Medulla oblongata (tissue), 1 donor: Measurements from ENCODE around the gene LGALS16.
"Not testable (repeated sequence)": the region's sequence is repeated elsewhere in the genome, so short reads cannot be mapped to it uniquely, and the experiment has no call there.

Experiments
- DNase-seq: peaks from one replicate; pipeline ENCODE4 v3.0.0-alpha.2; 2015; ENCODE audit errors: extremely low spot score

LGALS16 gene, protein sequence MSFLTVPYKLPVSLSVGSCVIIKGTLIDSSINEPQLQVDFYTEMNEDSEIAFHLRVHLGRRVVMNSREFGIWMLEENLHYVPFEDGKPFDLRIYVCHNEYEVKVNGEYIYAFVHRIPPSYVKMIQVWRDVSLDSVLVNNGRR

DNA sequence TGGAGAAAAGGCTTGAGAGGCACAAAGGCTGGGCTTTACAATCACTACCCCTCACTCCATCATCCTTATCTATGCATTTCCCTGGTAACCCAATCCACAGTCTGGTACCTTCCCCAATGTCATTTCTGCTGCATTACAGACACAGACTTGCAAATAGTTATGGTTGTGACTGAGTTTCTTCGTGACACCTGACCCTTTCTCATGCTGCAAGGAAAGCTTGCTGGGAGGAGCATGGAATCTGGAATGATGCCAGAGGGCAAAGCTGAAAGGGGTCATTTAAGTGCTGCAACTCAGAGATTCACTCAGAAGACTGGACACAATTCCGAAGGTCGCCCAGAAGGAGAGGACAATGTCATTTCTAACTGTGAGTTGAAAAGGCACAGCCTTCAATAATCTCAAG, at the start of gene LGALS16:
Gene LGALS16 (plus strand): TSS at position 301 of the 400 bp plus-strand sequence. CDS start 49 bp downstream, at position 350.
- no peak for DNase-seq

DNA sequence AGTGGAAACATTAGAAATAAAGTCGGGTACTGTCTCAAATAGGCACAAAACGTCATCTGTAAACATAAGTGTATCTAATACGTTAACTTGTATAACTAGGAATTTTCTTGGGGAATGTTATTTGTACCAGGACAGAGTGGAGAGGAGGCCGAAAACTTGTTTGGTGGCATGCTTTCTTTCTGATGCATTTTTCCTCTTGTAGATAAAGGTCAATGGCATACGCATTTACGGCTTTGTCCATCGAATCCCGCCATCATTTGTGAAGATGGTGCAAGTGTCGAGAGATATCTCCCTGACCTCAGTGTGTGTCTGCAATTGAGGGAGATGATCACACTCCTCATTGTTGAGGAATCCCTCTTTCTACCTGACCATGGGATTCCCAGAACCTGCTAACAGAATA, 48.7 kb upstream of the LGALS16 start:
- no peak for DNase-seq

DNA sequence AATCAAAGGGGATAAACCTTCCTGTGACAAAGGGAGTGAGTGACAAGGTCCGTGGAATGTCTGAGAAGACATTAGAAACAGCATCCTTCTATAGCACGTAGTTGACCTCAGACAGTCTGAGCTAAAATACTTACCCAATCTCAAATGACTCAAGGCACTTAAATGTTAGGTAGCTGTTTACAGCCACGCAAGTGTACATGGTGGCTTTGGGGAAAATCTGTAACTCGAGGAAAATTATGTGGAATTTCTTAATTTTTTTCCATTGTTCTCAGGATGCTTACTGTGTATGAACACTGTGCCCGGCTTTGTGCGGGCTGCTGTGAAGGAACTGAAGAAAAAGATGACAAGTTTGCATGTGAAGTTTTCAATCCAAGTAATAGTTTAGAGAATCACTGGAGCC, 48.2 kb upstream of the LGALS16 start:
- no peak for DNase-seq

DNA sequence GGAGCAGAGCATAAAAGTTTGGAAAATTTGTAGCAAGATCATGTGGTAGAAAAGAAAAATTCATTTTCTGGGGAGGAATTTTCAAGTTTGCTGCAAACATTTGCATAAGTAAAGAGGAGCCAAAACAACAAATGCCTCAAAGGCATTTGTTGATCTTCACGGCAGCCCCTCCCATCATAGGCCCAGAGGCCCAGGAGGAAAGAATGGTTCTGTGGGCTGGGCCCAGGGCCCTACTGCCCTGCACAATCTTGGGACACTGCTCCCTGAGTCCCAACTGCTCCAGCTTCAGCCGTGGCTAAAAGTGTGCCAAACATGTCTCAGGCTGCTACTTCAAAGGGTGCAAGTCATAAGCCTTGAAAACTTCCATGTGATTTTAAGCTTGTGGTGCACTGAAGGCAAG, 42.1 kb upstream of the LGALS16 start:
- no peak for DNase-seq

DNA sequence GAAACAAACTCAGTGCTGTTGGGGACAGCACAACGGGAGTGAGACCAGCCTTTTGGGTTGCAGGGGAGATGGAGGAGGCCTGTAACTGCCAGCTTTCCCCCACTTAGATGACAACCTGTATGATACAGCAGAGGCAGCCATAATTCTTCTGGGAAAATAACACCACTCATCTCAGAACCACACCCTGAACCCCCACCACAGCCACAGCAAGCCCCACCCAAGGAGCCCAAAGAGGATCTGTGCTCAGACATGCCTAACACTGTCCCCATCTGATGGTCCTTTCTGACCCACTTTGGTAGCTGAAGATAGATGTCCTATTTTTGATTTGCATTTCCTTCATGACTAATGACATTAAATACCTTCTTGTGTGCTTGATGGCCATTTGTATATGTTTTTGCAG, 38.0 kb upstream of the LGALS16 start:
- no peak for DNase-seq

DNA sequence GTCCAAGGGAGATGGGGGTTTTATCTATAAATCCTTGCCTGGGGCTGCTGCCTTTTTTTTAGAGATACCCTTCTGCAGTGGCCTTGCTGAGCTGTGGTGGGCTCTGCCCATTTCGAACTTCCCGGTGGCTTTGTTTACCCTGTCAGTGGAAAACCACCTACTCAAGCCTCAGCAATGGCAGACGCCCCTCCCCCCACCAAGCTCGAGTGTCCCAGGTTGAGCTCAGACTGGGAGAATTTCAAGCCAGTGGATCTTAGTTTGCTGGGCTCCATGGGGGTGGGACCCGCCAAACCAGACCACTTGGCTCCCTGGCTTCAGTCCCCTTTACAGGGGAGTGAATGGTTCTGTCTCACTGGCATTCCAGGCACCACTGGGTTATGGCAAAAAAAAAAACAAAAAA, 31.8 kb upstream of the LGALS16 start:
- DNase-seq = no peak

DNA sequence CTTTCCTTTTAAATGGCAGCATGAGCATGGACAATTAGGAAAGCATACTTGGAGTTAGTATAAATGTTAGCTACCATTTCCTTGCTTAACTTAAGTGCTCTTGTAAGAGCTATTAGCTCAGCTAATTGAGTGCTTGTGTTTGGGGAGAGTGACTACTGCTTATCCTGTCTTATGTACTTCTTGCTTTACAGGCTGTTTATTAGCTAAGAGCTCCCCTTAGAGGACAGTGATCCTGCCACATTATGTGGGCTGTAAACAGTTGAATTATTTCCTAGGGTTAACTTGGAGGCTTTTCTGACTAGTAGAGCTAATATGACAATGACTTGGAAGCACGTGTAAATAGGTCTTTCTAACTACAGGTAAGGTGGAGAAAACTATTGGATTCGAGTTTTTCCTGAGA, 28.1 kb upstream of the LGALS16 start:
- DNase-seq = not testable (repeated sequence)

DNA sequence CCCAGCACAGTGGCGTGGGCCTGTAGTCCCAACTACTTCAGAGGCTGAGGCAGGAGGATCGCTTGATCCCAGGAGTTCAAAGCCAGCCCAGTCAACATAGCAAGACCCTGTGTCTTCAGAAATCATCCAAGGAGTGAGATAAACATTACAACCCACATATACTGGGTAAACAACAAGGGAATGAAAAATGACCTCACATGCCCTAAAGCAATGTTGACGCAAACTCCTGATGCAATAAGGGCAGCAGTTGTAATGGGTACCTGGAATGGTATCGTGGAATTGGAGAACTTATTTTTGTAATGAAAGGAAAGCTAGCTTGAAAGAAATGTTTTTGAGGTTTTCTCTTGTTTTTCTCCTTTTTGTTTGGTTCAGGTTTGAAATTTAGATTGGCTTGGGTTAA, 24.5 kb upstream of the LGALS16 start:
- no peak for DNase-seq

DNA sequence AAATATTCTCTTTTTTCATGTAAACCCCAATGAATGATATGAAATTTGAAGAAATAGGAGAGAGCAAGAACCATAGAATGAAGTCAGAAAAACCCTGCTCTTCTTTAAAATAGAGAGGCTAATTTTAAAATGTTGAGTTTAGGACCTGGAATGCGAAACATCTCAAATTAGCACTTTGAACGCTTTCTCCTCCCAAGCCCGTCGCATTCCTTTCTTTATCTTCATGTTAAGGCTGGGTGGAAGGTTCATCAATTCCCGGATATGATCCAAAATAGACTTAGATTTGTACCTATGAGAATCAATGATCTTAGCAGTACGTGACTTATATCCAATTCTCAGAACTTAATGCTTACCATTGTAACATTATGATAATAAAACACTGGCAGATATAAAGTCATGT, 24.1 kb upstream of the LGALS16 start:
- DNase-seq = no peak

DNA sequence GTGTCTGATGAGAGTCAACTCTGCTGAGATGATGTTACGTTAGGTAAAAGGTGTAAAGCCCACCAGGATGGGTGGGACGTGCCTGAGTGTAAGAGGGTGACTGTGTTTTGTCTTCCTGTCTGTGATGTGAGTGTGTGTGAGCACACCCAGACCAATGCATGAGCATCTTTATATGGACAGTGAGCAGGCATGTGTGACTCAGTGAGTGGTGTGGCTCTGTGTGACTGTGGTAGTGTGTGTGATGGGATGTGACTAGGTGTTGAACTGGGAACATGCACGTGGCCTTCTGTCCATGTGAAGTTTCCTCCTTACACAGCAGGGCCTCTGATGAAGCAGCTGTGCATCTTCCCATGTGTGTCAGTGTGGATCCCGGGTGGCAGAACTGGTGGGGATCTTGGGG, 17.8 kb upstream of the LGALS16 start:
- no peak for DNase-seq

DNA sequence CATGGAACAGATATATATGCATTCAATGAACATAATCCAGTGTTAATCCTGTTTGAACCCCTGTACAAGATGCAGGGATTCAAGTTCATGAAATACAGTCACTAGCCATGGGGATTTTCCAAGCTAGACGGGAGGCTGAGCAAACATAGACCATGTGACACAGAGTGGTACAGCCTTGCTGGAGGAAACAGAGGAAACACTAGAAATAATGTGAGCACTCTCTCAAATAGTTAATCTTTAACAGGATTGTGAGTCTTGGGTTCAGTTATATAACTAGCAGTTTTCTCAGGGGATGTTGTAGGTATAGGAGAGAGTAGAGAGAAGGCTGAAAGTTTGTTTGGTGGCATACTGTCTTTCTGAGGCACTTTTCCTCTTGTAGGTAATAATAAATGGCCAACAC, 13.9 kb upstream of the LGALS16 start:
- no peak for DNase-seq

DNA sequence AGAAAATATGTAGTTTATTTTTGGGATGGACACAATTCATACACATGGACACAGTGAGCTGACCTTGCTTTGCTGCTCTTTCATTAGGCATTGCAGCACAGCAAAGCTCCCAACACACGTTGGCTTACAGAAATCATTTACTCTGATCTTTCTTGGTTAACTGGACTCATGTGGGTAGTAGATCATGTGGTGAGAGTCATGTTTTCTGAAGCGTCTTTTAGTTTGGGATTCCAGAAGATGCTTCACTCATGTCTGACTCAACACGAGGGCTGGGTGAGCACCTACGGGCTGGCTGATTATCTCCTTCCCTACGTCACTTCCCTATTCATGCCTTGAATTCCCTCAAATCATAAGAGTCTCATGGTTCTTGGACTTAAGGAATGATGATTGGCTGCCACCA, 12.1 kb upstream of the LGALS16 start:
- no peak for DNase-seq

DNA sequence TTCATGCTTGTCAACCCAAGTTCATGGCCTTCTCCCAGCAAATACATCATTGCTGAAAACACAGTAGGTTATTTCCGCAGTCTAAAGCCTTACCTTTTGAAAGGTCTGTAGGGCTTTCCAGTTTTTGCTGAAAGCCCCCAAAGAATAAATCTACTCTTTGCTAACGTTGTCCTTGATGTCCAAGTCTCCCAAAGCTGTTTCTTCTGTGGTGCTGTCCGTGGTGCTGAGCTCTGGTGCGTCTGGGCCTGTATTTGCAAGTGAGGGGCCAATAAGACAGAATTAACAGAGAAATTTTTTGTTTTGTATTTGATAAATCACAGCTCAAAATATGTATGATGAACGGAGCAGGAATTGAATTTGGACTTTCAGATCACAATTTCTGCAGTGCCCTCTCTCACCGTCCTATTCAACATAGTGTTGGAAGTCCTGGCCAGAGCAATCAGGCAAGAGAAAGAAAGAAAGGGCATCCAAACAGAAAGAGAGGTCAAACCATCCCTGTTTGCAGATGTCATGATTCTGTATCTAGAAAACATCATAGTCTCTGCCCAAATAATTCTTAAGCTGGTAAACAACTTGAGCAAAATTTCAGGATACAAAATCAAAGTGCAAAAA, 9.8 kb upstream of the LGALS16 start:
- DNase-seq = no peak

DNA sequence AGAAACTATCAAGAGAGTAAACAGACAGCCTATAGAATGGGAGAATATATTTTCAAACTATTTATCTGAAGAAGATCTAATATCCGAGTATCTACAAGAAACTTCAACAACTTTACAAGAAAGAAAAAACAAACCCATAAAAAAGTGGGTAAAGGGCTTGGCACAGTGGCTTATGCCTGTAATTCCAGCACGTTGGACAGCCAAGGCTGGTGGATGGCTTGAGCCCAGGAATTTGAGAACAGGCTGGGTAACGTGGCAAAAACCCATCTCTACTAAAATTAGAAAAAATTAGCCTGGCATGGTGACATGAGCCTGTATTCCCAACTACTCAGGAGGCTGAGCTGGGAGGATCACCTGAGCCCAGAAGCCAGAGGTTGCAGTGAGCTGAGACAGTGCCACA, 7.8 kb upstream of the LGALS16 start:
- DNase-seq = no peak

DNA sequence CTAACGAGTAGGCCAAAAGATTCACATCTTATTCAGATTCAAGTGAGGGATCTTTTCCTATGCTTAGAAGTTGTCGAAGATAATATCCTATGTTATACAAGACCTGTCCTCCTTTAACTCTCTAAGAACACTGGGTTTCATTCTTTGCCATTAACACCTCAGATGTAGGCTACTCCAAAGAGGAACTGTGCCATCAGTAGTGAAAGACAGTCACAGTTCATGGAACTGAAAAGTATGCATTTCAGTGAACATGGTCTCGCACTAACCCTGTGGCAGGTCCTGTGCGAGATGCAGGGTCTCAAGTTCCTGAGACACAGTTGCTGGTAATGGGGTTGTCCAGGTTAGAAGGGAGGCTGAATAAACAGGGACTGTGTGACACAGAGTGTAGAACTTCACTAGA, 4.1 kb downstream of the LGALS16 start:
- no peak for DNase-seq

DNA sequence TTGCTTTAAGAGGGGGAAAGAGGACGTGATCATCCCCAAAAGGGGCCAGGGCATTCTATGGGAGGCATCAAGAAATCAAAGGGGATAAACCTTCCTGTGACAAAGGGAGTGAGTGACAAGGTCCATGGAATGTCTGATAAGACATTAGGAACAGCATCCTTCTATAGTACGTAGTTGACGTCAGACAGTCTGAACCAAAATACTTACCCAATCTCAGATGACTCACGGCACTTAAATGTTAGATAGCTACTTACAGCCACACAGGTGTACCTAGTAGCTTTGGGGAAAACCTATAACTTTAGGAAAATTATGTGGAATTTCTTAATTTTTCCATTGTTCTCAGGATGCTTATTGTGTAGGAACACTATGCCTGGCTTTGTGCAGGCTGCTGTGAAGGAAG, 4.9 kb downstream of the LGALS16 start:
- DNase-seq = no peak

DNA sequence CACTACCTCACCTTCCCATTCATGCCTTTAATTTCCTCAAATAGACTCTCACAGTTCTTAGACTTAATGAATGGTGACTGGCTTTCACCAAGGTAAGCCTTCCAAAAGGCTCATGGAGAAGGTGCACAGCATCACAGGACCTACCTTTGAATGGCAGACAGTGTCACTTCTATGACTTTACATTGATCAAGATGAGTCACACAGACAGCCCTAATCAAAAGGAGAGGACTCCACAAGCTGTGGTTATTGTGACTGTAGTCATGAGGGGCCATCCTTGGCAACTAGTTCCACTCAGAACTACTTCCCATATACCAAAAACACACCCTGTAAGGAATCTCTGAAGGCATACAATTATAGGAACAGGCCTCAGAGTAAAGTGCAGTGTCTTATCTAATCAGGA, 5.9 kb downstream of the LGALS16 start:
- DNase-seq = no peak

DNA sequence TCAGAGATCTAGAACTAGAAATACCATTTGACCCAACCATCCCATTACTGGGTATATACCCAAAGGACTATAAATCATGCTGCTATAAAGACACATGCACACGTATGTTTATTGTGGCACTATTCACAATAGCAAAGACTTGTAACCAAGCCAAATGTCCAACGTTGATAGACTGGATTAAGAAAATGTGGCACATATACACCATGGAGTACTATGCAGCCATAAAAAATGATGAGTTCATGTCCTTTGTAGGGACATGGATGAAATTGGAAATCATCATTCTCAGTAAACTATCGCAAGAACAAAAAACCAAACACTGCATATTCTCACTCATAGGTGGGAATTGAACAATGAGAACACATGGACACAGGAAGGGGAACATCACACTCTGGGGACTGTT, 14.1 kb downstream of the LGALS16 start:
- not testable (repeated sequence) for DNase-seq

DNA sequence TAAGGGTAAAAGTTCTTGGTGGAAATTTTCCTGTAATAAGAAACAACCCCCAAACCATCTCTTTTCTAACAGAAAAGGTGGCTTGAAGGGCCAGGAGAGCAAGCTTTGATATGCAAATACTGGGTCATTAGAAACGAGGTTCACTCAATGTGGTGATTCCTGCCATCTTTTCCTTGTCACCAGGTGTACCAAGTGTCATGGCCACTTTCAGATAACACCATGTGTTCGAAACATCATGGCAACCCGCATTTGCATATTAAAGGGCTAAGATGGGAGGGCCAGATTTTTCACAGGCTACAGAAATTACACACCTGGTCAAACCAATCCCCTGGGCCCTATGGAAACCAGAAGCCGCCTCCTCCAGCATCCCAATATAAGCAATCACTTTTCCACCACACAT, 15.3 kb downstream of the LGALS16 start:
- no peak for DNase-seq

DNA sequence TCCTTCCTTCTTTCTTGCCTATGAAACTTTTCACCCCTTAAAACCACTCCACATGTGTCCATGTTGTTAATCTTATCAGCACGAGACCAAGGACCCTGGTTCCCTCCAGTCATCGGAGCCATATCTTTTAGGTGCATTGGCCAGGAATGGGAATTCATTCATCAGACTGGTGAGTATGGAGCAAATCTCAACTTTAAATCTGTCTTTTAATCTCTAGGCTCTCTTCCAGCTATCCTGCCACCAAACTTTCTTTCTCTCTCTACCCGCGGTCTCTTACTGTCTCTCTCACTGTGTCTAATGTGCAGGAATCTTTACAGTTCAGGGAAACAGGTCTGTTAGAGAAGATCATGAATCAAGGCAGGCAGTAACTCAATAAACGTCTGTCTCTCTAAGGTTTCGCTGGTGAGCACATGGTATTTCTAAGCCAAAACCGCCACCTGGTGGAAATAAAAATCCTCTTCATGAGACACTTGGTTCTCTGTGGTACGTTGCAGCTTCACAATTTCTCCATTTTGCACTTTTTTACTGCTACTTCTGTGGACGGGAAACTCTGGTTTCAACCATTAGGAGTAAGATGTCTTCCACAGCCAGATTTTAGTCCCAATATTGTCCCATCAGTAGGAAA, 16.1 kb downstream of the LGALS16 start:
- DNase-seq = peak; percentile 88

DNA sequence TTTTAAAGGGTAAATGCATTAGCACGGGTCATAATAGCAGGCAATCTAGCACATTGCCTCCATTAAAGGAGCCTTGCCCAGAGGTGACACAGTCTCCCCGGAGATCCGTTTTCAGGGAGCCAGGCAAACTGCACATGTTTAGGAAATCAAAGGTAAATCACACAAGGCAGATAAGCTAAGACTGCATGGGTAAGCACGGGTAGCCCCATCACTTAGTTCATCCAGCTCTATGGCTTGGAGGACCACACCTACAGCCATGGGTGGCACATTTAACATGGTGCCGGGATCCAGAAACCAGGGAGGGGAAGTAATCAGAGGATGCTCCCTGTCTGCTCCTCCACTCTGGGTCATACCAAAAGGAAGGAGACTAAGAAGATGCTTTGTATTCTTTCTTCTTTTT, 16.8 kb downstream of the LGALS16 start:
- no peak for DNase-seq

DNA sequence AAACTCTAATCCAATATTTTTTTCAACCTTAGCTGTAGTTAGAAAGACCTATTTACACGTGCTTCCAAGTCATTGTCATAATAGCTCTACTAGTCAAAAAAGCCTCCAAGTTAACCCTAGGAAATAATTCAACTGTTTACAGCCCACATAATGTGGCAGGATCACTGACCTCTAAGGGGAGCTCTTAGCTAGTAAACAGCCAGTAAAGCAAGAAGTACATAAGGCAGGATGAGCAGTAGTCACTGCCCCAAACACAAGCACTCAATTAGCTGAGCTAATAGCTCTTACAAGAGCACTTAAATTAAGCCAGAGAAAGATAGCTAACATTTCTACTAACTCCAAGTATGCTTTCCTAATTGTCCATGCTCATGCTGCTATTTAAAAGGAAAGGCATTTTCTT, 18.1 kb downstream of the LGALS16 start:
- not testable (repeated sequence) for DNase-seq

DNA sequence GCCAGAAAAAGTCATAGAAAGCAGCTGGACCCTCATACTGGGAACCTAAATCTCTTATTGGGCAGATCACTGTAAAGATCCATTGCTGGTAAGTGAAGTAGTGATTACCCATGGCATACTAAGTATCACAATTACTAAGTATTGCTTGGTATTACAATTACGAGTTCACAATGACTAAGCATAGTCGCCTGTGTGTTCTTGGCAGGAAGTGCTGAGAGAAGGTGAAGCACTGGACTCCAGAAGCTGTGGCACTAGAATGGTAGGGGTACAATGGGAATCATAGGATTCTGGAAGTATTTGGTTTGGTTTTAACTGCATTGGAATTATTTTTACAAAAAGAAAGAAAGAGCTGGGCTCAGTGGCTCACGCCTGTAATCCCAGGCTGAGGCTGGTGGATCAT, 20.3 kb downstream of the LGALS16 start:
- DNase-seq = no peak
